ENCODE data around the gene ADAM12. TPM values are rescaled to one million over a fixed set of nuclear protein-coding genes. Genes with fewer than 3 reads are reported as not detected.

Gene ADAM12
- total and polyA plus RNA-seq, 2 experiments from 2014 or later = 0.13 to 0.87 TPM

GRCh38 chr10:126072622-126073021, 315.7 kb downstream of the ADAM12 start (continued):
- no peak for TF ChIP-seq ZNF462 (CRISPR knock-in tag; IDR thresholded peaks at IDR 0.05)

GRCh38 chr10:126070476-126071215, 317.6 kb downstream of the ADAM12 start:
- Histone ChIP-seq H3F3A (replicated peaks; ENCODE audit: low read depth) (no peaks in the 10 kb centered on the region), H3K4me3 (no peak overlapping the region), H3K79me2 (replicated peaks; ENCODE audit: insufficient read depth) (no peaks in the 10 kb centered on the region), H3K27ac (ENCODE audit: low read depth) (no peak overlapping the region), H3K4me1 (ENCODE audit: insufficient read depth) (0 out of 2 replicates have a peak, but pooled peaks cover 5% of the 10 kb centered on the region), H3K36me3 (ENCODE audit: insufficient read depth) (no peaks in the 10 kb centered on the region), H3K9me2 (ENCODE audit: insufficient read depth) (0 out of 2 replicates have a peak, but pooled peaks cover 3% of the 10 kb centered on the region), H2AFZ (no peak overlapping the region), H3K27me3 (ENCODE audit: insufficient read depth) (no peaks in the 10 kb centered on the region), H4K20me1 (replicated peaks; ENCODE audit: insufficient read depth) (no peaks in the 10 kb centered on the region), H3K4me2 (no peak overlapping the region)
- DNase-seq (ENCODE audit: low spot score) (no peak), ATAC-seq (no peak)
- Mint-ChIP-seq H3K36me3 (ENCODE audit: low read depth) (no peaks in the 10 kb centered on the region), H3K9me3 (no peaks in the 10 kb centered on the region; the same call in 2 of the 3 replicates), H3K4me3 (no peak overlapping the region), H3K27ac (no peak overlapping the region), H3K27me3 (ENCODE audit: insufficient read depth, low read depth, poor library complexity) (no peaks in the 10 kb centered on the region), H3K4me1 (0 out of 3 replicates have a peak, but pooled peaks cover 2% of the 10 kb centered on the region)
- TF ChIP-seq ZNF331 (CRISPR knock-in tag; IDR thresholded peaks at IDR 0.05; ENCODE audit: low read depth) = no peak
- TF ChIP-seq CREB1 (CRISPR knock-in tag; IDR thresholded peaks at IDR 0.05; ENCODE audit: low read depth) = no peak
- TF ChIP-seq ZNF114 (CRISPR knock-in tag; IDR thresholded peaks at IDR 0.05) = no peak
- TF ChIP-seq, protein P1, sequence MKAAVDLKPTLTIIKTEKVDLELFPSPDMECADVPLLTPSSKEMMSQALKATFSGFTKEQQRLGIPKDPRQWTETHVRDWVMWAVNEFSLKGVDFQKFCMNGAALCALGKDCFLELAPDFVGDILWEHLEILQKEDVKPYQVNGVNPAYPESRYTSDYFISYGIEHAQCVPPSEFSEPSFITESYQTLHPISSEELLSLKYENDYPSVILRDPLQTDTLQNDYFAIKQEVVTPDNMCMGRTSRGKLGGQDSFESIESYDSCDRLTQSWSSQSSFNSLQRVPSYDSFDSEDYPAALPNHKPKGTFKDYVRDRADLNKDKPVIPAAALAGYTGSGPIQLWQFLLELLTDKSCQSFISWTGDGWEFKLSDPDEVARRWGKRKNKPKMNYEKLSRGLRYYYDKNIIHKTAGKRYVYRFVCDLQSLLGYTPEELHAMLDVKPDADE (IDR thresholded peaks at IDR 0.05) = no peak
- TF ChIP-seq ZNF462 (CRISPR knock-in tag; IDR thresholded peaks at IDR 0.05) = no peak
- TF ChIP-seq STAT1 (IDR thresholded peaks at IDR 0.05; ENCODE audit: unreplicated experiment) = no peak
- no peak for TF ChIP-seq EZH2phosphoT487 (IDR thresholded peaks at IDR 0.05; ENCODE audit: unreplicated experiment)
- TF ChIP-seq JUNB (IDR thresholded peaks at IDR 0.05; ENCODE audit: unreplicated experiment) = no peak
